Retinal pigment epithelial cell (primary cell): ENCODE data around the gene PRRT2.
A peak's percentile ranks its signal among the peaks of the same experiment; 100 is the strongest.

Experiments
- DNase-seq: peaks from one replicate; pipeline ENCODE4 v3.0.0-alpha.2; 2010; ENCODE audit warnings: low read depth
- H3K4me3 ChIP-seq: 2 replicates; pipeline ENCODE4 v1.5.1; 2011; ENCODE audit warnings: mild to moderate bottlenecking, low read length, control low read depth, moderate library complexity
- CTCF ChIP-seq: conservative IDR thresholded peaks from 2 replicates; pipeline ENCODE4 v1.5.1; 2011; ENCODE audit warnings: low read depth, low read length, control low read depth, inconsistent platforms

PRRT2 gene

GRCh38 chr16:29813644-29814562 is 1.9 kb downstream of the PRRT2 start:
- no peak for TF ChIP-seq CTCF
- no peak overlapping the region for H3K4me3 ChIP-seq
- DNase-seq = no peak

- H3K4me3 ChIP-seq = no peak overlapping the region
- no peak for DNase-seq
- TF ChIP-seq CTCF = no peak
Measured at GRCh38 chr16:29814592-29814991, 2.6 kb downstream of the PRRT2 start.

- no peak for DNase-seq
- TF ChIP-seq CTCF = no peak
- peak overlapping the region; percentile 84 for H3K4me3 ChIP-seq
Measured at GRCh38 chr16:29815032-29815721, 3.2 kb downstream of the PRRT2 start.

- H3K4me3 ChIP-seq = peak within 1 kb of the TSS; percentile 84
- DNase-seq = peak; percentile 98
- peak; percentile 86 for TF ChIP-seq CTCF
Measured at GRCh38 chr16:29815793-29816693, 4.0 kb downstream of the PRRT2 start, which contains the start of gene PAGR1. Gene PAGR1, plus strand, starts transcription at chr16:29816152. Its CDS starts 374 bp downstream, at chr16:29816526.

- H3K4me3 ChIP-seq = peak overlapping the region; percentile 84
- no peak for DNase-seq
- peak; percentile 12 for TF ChIP-seq CTCF
Measured at GRCh38 chr16:29816694-29817441, 4.9 kb downstream of the PRRT2 start.

GRCh38 chr16:29818082-29818481 is 6.1 kb downstream of the PRRT2 start:
- DNase-seq = no peak
- H3K4me3 ChIP-seq = no peak overlapping the region
- no peak for TF ChIP-seq CTCF
